Esophagus squamous epithelium (tissue), 4 donors: Measurements from ENCODE around the gene LECT2.

Experiments
- CTCF ChIP-seq, 6 experiments: fragments of 450-650 bp in 4 of 6; fragments of 200-600 bp in 2 of 6; sonication (generic) in 2 of 6; IDR thresholded peaks; one replicate each; pipeline ENCODE4 v1.5.1; 2016 to 2019; ENCODE audit warnings: antibody characterized with exemption in 6 of 6, mild to moderate bottlenecking in 4 of 6, moderate library complexity in 4 of 6
- POLR2A ChIP-seq, 4 donors: fragments of 450-650 bp; IDR thresholded peaks; one replicate each; pipeline ENCODE4 v1.6.1; 2017; ENCODE audit warnings: antibody characterized with exemption in 4 of 4, mild to moderate bottlenecking in 4 of 4, moderate library complexity in 3 of 4

DNA sequence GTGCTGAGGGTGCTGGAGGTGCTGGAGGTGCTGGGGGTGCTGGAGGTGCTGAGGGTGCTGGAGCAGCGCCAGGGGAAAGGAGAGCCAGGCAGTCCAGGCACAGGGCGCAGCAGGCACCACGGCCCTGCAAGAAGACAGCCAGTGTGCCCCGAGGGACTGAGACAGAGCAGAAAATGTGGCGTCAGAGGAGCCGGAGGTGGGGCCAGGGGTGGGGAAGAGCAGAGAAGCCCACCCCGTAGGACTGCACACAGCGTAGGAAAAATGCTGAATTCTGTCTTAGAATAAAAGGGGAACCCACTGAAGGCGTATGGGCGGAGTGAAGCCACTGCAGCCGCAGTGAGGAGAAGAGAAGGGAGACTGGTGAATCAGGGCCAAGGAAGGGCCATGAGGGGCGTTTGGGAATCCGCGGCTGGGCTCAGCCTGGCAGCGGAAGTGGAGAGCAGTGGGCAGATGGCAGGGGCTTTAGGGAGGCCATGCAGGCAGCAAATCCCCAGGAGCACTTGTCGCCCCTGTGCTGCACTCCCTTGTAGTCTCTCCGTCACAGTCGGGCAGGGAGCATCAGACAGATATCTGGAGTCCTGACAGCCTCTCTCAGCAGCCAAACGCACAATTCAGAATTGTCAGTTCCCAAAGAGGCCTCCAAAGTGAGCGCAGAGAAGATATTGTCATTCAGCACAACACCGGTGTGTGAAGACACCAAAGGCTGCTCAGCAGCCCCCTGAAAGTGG, 35.9 kb upstream of the LECT2 start:
- TF ChIP-seq CTCF (IDR thresholded peaks at IDR 0.05) (no peak), POLR2A (IDR thresholded peaks at IDR 0.05) (no peak)
